B cell (primary cell): ENCODE data around the gene OLFM3.

Experiments
- EZH2 ChIP-seq: IDR thresholded peaks from 2 replicates; pipeline ENCODE4 v1.6.1; 2012; ENCODE audit warnings: borderline replicate concordance, low read depth, mild to moderate bottlenecking, moderate library complexity, low read length; ENCODE audit not compliant: insufficient read depth, poor library complexity, severe bottlenecking
- TF ChIP-seq, protein P1 (sequence below): fragments of 200-600 bp; IDR thresholded peaks from one replicate; pipeline ENCODE4 v1.8.0; 2022; ENCODE audit warnings: antibody characterized with exemption, mild to moderate bottlenecking

- TF ChIP-seq, protein P1, sequence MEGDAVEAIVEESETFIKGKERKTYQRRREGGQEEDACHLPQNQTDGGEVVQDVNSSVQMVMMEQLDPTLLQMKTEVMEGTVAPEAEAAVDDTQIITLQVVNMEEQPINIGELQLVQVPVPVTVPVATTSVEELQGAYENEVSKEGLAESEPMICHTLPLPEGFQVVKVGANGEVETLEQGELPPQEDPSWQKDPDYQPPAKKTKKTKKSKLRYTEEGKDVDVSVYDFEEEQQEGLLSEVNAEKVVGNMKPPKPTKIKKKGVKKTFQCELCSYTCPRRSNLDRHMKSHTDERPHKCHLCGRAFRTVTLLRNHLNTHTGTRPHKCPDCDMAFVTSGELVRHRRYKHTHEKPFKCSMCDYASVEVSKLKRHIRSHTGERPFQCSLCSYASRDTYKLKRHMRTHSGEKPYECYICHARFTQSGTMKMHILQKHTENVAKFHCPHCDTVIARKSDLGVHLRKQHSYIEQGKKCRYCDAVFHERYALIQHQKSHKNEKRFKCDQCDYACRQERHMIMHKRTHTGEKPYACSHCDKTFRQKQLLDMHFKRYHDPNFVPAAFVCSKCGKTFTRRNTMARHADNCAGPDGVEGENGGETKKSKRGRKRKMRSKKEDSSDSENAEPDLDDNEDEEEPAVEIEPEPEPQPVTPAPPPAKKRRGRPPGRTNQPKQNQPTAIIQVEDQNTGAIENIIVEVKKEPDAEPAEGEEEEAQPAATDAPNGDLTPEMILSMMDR = no peak
- TF ChIP-seq EZH2 = no peak
Measured at GRCh38 chr1:101980974-101981373, 15.8 kb downstream of the OLFM3 start.
